ENCODE results near the gene TNFSF13. TPM values are rescaled to one million over a fixed set of nuclear protein-coding genes. Genes with fewer than 3 reads are reported as not detected.

The TNFSF13 gene
- total RNA-seq, 3 donors from 2014 or later (not counting 1 experiment from before 2014, with no cell fraction given) = 2.7 to 11.1 (median 2.7) TPM

GRCh38 chr17:7548585-7549400 is 9.8 kb upstream of the TNFSF13 start, which contains the start of gene TNFSF12:
Gene TNFSF12, plus strand, starts transcription at chr17:7549058. Its CDS starts 96 bp downstream, at chr17:7549154.
- no peaks in the 10 kb centered on the region for H3K9me3 ChIP-seq (ENCODE audit: control insufficient read depth, insufficient read depth, low read length)
- Mint-ChIP-seq H3K27me3 (ENCODE audit: low read depth in 2 of 2) (no peaks in the 10 kb centered on the region), H3K9me3 (no peaks in the 10 kb centered on the region), H3K27ac (peak within 1 kb of the TSS; percentile 82 to 86), H3K4me3 (peak within 1 kb of the TSS; percentile 90), H3K4me1 (peaks cover 49 to 59% of the 10 kb centered on the region in 2 donors), H3K36me3 (no peaks in the 10 kb centered on the region)
- peaks cover 50% of the 10 kb centered on the region for H3K4me1 ChIP-seq (ENCODE audit: control insufficient read depth, insufficient read depth, low read length)
- H3K27me3 ChIP-seq (ENCODE audit: control insufficient read depth, insufficient read depth, low read length) = no peaks in the 10 kb centered on the region
- H3K36me3 ChIP-seq (ENCODE audit: control insufficient read depth, insufficient read depth, low read length) = peaks cover 2% of the 10 kb centered on the region
- ATAC-seq = peak; percentile 81 to 83 (median 83)
- intact Hi-C loops (cut with micrococcal nuclease) = no loop called here
- DNase-seq = peak; percentile 53 to 69
- peak within 1 kb of the TSS; percentile 64 for H3K4me3 ChIP-seq (ENCODE audit: low read length)
- TF ChIP-seq CTCF (IDR thresholded peaks at IDR 0.05) = peak; percentile 12
- 1% methylated on average over 65 of the region's 65 CpGs for WGBS (ENCODE audit: insufficient coverage)
- H3K27ac ChIP-seq (ENCODE audit: low read length) = peak within 1 kb of the TSS; percentile 77

GRCh38 chr17:7549401-7550055 is 9.0 kb upstream of the TNFSF13 start:
- H3K36me3 ChIP-seq (ENCODE audit: control insufficient read depth, insufficient read depth, low read length) = peaks cover 2% of the 10 kb centered on the region
- intact Hi-C loops (cut with micrococcal nuclease) = no loop called here
- no peaks in the 10 kb centered on the region for H3K27me3 ChIP-seq (ENCODE audit: control insufficient read depth, insufficient read depth, low read length)
- peak in 1 of 2 donors; percentile 66 for DNase-seq
- peak overlapping the region; percentile 72 to 86 for H3K27ac Mint-ChIP-seq
- no peaks in the 10 kb centered on the region for H3K27me3 Mint-ChIP-seq (ENCODE audit: low read depth in 2 of 2)
- H3K9me3 ChIP-seq (ENCODE audit: control insufficient read depth, insufficient read depth, low read length) = no peaks in the 10 kb centered on the region
- peak overlapping the region; percentile 77 for H3K27ac ChIP-seq (ENCODE audit: low read length)
- no peak for TF ChIP-seq CTCF (IDR thresholded peaks at IDR 0.05)
- peak; percentile 39 to 62 (median 51) for ATAC-seq
- no peaks in the 10 kb centered on the region for H3K36me3 Mint-ChIP-seq
- H3K4me3 Mint-ChIP-seq = peak overlapping the region; percentile 82
- H3K4me1 ChIP-seq (ENCODE audit: control insufficient read depth, insufficient read depth, low read length) = peaks cover 53% of the 10 kb centered on the region
- 23% methylated on average over 20 of the region's 20 CpGs for WGBS (ENCODE audit: insufficient coverage)
- peak overlapping the region; percentile 64 for H3K4me3 ChIP-seq (ENCODE audit: low read length)
- H3K4me1 Mint-ChIP-seq = peaks cover 50 to 64% of the 10 kb centered on the region in 2 donors
- H3K9me3 Mint-ChIP-seq = no peaks in the 10 kb centered on the region

- 86% methylated on average over 6 of the region's 6 CpGs for WGBS (ENCODE audit: insufficient coverage)
- Mint-ChIP-seq H3K36me3 (no peaks in the 10 kb centered on the region), H3K4me1 (peaks cover 54 to 72% of the 10 kb centered on the region in 2 donors), H3K9me3 (no peaks in the 10 kb centered on the region), H3K27ac (peak overlapping the region; percentile 72 to 86), H3K27me3 (ENCODE audit: low read depth in 2 of 2) (no peaks in the 10 kb centered on the region), H3K4me3 (no peak overlapping the region)
- Histone ChIP-seq H3K4me3 (ENCODE audit: low read length) (no peak overlapping the region), H3K9me3 (ENCODE audit: control insufficient read depth, insufficient read depth, low read length) (no peaks in the 10 kb centered on the region), H3K27me3 (ENCODE audit: control insufficient read depth, insufficient read depth, low read length) (no peaks in the 10 kb centered on the region), H3K4me1 (ENCODE audit: control insufficient read depth, insufficient read depth, low read length) (peaks cover 54% of the 10 kb centered on the region), H3K36me3 (ENCODE audit: control insufficient read depth, insufficient read depth, low read length) (peaks cover 2% of the 10 kb centered on the region), H3K27ac (ENCODE audit: low read length) (peak overlapping the region; percentile 77)
- DNase-seq = no peak
- no peak for TF ChIP-seq CTCF (IDR thresholded peaks at IDR 0.05)
- intact Hi-C loops (cut with micrococcal nuclease) = no loop called here
- ATAC-seq = no peak
Measured at GRCh38 chr17:7550344-7550743, 8.2 kb upstream of the TNFSF13 start.

Measured in natural killer cell (primary cell).